Hepatocyte (in vitro differentiated cells): ENCODE measurements around the gene PASD1. TPM values are rescaled to one million over a fixed set of nuclear protein-coding genes. Genes with fewer than 3 reads are reported as not detected.
"Not testable (repeated sequence)": the region's sequence is repeated elsewhere in the genome, so short reads cannot be mapped to it uniquely, and the experiment has no call there.

ENCODE experiments used
- DNase-seq: peaks from one replicate; pipeline ENCODE4 v3.0.0-alpha.2; 2016; ENCODE audit warnings: low spot score
- H2AFZ ChIP-seq: fragments of 200-600 bp; sonication (generic); 2 replicates; pipeline ENCODE4 v1.6.0; 2016; ENCODE audit warnings: antibody characterized with exemption, mild to moderate bottlenecking
- H3K27ac ChIP-seq: fragments of 200-600 bp; sonication (generic); 2 replicates; pipeline ENCODE4 v1.5.1; 2016; ENCODE audit warnings: mild to moderate bottlenecking
- H3K27me3 ChIP-seq: fragments of 200-600 bp; sonication (generic); 2 replicates; pipeline ENCODE4 v1.6.1; 2016
- H3K36me3 ChIP-seq: fragments of 200-600 bp; sonication (generic); replicated peaks from 2 replicates; pipeline ENCODE4 v1.5.1; 2016; ENCODE audit warnings: low read depth; ENCODE audit not compliant: insufficient read depth
- H3K4me1 ChIP-seq: fragments of 200-600 bp; sonication (generic); 2 replicates; pipeline ENCODE4 v1.5.1; 2016; ENCODE audit warnings: mild to moderate bottlenecking, moderate library complexity; ENCODE audit not compliant: insufficient read depth
- H3K4me2 ChIP-seq: fragments of 200-600 bp; sonication (generic); 2 replicates; pipeline ENCODE4 v1.6.0; 2016
- H3K4me3 ChIP-seq: fragments of 200-600 bp; sonication (generic); 2 replicates; pipeline ENCODE4 v1.5.1; 2016; ENCODE audit warnings: mild to moderate bottlenecking
- H3K79me2 ChIP-seq: fragments of 200-600 bp; sonication (generic); 2 replicates; pipeline ENCODE4 v1.6.0; 2017; ENCODE audit warnings: mild to moderate bottlenecking
- H3K9me2 ChIP-seq: fragments of 200-600 bp; sonication (generic); replicated peaks from 2 replicates; pipeline ENCODE4 v1.6.0; 2017; ENCODE audit warnings: mild to moderate bottlenecking; ENCODE audit not compliant: insufficient read depth
- H3K9me3 ChIP-seq: fragments of 200-600 bp; sonication (generic); 2 replicates; pipeline ENCODE4 v1.5.1; 2016; ENCODE audit warnings: low read depth, mild to moderate bottlenecking
- H4K20me1 ChIP-seq: fragments of 200-600 bp; sonication (generic); 2 replicates; pipeline ENCODE4 v1.6.0; 2016; ENCODE audit warnings: mild to moderate bottlenecking; ENCODE audit not compliant: insufficient read depth, poor library complexity, severe bottlenecking
- EZH2 ChIP-seq: fragments of 200-600 bp; sonication (generic); IDR thresholded peaks from 2 replicates; pipeline ENCODE4 v1.6.1; 2016; ENCODE audit warnings: antibody characterized with exemption, mild to moderate bottlenecking, borderline replicate concordance
- EZH2phosphoT487 ChIP-seq: fragments of 200-600 bp; sonication (generic); IDR thresholded peaks from one replicate; pipeline ENCODE4 v1.6.1; 2018; ENCODE audit warnings: antibody characterized with exemption, mild to moderate bottlenecking, low read depth, moderate library complexity; ENCODE audit not compliant: unreplicated experiment, severe bottlenecking
- WGBS: methylation state at CpG from one replicate; pipeline ENCODE4 v1.1.6; 2016; ENCODE audit warnings: low lambda C conversion rate; ENCODE audit errors: missing lambda C conversion rate; 5-methylcytosine and 5-hydroxymethylcytosine counted together
- polyA plus RNA-seq: library from polyadenylated mRNA; unstranded; fragments of >200 nt; fragmentation: Nextera tagmentation; extraction: Ambion mirVana; gene quantifications from 2 replicates; pipeline ENCODE4 v1.2.1, GENCODE V29; 2016
- total RNA-seq: library from RNA; depleted of rRNA; stranded (reverse); fragments of >200 nt; gene quantifications from 2 replicates; pipeline ENCODE4 v1.2.3, GENCODE V29; 2014
- TF ChIP-seq, protein P1 (sequence below): fragments of 200-600 bp; sonication (generic); IDR thresholded peaks from 2 replicates; pipeline ENCODE4 v1.5.1; 2016; ENCODE audit warnings: antibody characterized with exemption, mild to moderate bottlenecking; ENCODE audit not compliant: poor library complexity

PASD1 gene
- total and polyA plus RNA-seq, 2 experiments from 2014 or later, result not detected

DNA sequence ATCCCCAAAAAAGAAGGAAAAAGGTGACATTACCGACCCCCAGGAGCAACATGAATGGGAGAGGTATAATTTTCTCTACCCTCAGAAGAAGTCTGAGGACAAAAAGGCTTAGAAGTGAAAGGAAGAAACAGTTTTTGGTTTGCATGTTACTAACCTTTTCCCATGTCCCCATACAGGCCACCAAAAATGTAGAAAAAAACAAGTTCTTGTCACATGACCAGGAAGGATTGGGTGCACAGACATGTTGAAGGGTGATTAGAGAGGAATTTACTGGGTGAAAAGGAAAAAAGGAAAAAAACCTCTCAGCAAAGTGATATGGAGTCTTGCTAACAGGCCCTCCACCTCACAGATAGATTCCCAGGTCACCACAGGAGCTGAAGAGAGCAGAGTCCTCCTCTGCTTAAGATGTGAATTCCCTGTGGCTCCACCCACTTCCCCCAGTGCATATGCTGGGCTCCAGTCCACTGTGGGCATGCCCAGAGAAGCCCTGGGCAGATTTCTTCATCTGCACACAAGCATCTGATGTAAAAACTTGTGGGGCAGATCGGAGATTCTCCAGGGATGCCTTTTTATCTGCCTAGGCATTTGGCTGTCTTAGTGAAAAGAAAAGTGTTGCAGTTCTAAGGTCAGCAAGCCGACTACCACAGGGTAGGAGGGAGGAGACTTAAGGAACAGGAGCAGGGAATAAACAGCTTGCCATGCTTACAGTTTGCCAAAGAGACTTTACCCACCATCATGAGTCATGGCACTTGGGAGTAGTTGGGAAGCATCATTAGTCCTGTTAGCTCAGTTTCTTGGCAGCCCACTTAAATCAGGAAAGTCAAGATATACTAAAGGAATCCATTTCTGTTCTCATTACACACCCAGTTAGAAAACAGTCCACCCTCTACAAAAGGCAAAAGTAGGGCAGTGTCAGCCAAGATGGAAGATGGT lies 25.0 kb upstream of the PASD1 start:
- WGBS, result 63% methylated on average over 3 of the region's 3 CpGs
- Histone ChIP-seq H3K4me3 (no peak overlapping the region), H3K4me2 (no peak overlapping the region), H3K9me3 (no peaks in the 10 kb centered on the region), H4K20me1 (no peaks in the 10 kb centered on the region), H3K79me2 (no peaks in the 10 kb centered on the region), H3K4me1 (no peaks in the 10 kb centered on the region), H3K27me3 (no peaks in the 10 kb centered on the region), H3K9me2 (no peaks in the 10 kb centered on the region), H3K36me3 (no peaks in the 10 kb centered on the region), H2AFZ (no peak overlapping the region), H3K27ac (no peak overlapping the region)
- DNase-seq, result no peak
- TF ChIP-seq EZH2, result no peak
- TF ChIP-seq EZH2phosphoT487, result no peak
- TF ChIP-seq, protein P1, sequence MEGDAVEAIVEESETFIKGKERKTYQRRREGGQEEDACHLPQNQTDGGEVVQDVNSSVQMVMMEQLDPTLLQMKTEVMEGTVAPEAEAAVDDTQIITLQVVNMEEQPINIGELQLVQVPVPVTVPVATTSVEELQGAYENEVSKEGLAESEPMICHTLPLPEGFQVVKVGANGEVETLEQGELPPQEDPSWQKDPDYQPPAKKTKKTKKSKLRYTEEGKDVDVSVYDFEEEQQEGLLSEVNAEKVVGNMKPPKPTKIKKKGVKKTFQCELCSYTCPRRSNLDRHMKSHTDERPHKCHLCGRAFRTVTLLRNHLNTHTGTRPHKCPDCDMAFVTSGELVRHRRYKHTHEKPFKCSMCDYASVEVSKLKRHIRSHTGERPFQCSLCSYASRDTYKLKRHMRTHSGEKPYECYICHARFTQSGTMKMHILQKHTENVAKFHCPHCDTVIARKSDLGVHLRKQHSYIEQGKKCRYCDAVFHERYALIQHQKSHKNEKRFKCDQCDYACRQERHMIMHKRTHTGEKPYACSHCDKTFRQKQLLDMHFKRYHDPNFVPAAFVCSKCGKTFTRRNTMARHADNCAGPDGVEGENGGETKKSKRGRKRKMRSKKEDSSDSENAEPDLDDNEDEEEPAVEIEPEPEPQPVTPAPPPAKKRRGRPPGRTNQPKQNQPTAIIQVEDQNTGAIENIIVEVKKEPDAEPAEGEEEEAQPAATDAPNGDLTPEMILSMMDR, result no peak

GRCh38 chrX:151543706-151544105 lies 19.8 kb upstream of the PASD1 start:
- no peak for DNase-seq
- no peaks in the 10 kb centered on the region for H3K79me2 ChIP-seq
- no peaks in the 10 kb centered on the region for H3K9me2 ChIP-seq
- no peak overlapping the region for H3K4me2 ChIP-seq
- no peak overlapping the region for H2AFZ ChIP-seq
- WGBS, result 69% methylated on average over 2 of the region's 2 CpGs
- H4K20me1 ChIP-seq, result no peaks in the 10 kb centered on the region
- no peaks in the 10 kb centered on the region for H3K27me3 ChIP-seq
- no peak overlapping the region for H3K27ac ChIP-seq
- H3K9me3 ChIP-seq, result no peaks in the 10 kb centered on the region
- no peaks in the 10 kb centered on the region for H3K4me1 ChIP-seq
- TF ChIP-seq EZH2phosphoT487 (no peak), EZH2 (no peak)
- TF ChIP-seq, protein P1, result no peak
- H3K36me3 ChIP-seq, result no peaks in the 10 kb centered on the region
- no peak overlapping the region for H3K4me3 ChIP-seq

- not testable (repeated sequence) for H3K4me3 ChIP-seq, DNase-seq, H3K9me3 ChIP-seq, H3K4me1 ChIP-seq, H3K9me2 ChIP-seq, H3K36me3 ChIP-seq, H3K27ac ChIP-seq, H3K4me2 ChIP-seq, H2AFZ ChIP-seq, H4K20me1 ChIP-seq, H3K79me2 ChIP-seq, H3K27me3 ChIP-seq
- WGBS, result 62% methylated on average over 6 of the region's 6 CpGs
These were observed 17.2 kb upstream of the PASD1 start for GRCh38 chrX:151546226-151546625.

GRCh38 chrX:151551176-151551575 lies 12.3 kb upstream of the PASD1 start:
- WGBS, result 93% methylated on average over 16 of the region's 25 CpGs
- not testable (repeated sequence) for H3K27me3 ChIP-seq, H3K27ac ChIP-seq, H3K4me1 ChIP-seq, H2AFZ ChIP-seq, H3K36me3 ChIP-seq, H3K79me2 ChIP-seq, H4K20me1 ChIP-seq, H3K9me3 ChIP-seq, H3K9me2 ChIP-seq, H3K4me3 ChIP-seq, H3K4me2 ChIP-seq, DNase-seq
